GM10266 (cell line): Measurements from ENCODE around the gene ASPN.

Experiments used
- DNase-seq: peaks from one replicate; pipeline ENCODE4 v3.0.0; 2012; ENCODE audit errors: extremely low spot score
- TF ChIP-seq, protein P1 (sequence below): IDR thresholded peaks from 2 replicates; pipeline ENCODE4 v1.5.1; 2012; ENCODE audit warnings: mild to moderate bottlenecking, low read depth; ENCODE audit not compliant: control insufficient read depth, insufficient read depth; ENCODE audit errors: missing control alignments

The ASPN gene

DNA sequence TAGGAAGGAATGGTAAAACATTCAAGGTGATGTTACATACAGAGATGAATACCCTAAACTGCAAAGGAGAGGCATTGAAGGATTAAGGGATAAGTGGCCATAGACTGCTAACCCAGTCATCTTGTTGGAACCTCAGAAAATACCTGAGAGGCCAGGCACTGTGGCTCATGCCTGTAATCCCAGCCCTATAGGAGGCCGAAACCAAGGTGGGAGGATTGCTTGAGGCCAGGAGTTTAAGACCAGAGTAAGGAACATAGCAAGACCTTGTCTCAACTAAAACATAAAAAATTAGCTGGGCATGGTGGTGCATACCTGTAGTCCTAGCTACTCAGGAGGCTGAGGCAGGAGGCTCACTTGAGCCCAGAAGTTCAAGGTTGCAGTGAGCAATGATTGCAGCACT lies 42.6 kb upstream of the ASPN start:
- no peak for DNase-seq

DNA sequence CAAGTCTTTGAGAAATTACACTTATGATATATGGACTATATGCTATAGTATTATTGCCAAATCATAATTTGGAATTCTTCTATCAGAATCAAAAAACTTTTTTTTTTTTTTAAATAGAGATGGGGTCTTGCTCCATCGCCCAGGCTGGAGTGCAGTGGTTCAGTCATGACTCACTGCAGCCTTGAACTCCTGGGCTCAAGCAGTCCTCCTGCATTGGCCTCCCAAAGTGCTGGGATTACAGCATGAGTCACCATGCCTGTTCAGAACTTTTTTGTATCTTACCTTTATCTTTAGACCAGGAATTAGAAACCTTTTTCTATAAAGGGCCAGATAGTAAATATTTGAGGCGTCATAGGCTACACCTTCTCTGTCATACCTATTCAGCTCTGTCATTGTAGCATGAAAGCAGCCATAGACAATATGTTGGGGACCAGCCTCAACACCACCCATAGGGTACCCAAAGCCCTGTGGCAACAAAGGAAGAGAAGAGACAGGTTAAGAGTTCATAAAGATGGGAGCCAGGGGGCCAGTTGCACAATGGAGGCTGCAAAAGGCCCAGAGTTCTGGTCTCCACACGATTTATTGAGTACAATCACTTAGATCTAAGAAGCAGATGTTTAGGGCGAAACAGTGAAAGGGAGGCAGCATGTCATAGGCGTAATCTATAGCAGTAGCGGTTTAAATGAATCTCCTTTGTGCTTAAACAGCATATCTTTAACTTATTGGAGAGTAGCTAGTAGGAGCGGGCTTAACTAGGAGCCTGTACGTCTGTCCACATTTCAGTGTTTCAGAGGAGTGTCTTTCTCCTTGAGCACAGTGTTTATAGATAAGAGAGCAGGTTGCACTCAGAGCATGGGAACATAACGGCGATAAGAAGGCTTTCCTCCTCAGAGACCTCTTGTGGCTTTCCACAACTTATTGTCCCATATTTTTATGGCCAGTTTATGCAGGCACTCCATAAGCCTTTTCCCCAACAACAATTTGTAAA lies 41.0 kb upstream of the ASPN start:
- TF ChIP-seq, protein P1, sequence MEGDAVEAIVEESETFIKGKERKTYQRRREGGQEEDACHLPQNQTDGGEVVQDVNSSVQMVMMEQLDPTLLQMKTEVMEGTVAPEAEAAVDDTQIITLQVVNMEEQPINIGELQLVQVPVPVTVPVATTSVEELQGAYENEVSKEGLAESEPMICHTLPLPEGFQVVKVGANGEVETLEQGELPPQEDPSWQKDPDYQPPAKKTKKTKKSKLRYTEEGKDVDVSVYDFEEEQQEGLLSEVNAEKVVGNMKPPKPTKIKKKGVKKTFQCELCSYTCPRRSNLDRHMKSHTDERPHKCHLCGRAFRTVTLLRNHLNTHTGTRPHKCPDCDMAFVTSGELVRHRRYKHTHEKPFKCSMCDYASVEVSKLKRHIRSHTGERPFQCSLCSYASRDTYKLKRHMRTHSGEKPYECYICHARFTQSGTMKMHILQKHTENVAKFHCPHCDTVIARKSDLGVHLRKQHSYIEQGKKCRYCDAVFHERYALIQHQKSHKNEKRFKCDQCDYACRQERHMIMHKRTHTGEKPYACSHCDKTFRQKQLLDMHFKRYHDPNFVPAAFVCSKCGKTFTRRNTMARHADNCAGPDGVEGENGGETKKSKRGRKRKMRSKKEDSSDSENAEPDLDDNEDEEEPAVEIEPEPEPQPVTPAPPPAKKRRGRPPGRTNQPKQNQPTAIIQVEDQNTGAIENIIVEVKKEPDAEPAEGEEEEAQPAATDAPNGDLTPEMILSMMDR, result no peak
- DNase-seq, result no peak

More for the DNA sequence above, 42.6 kb upstream of the ASPN start:
- TF ChIP-seq, protein P1, result no peak

DNA sequence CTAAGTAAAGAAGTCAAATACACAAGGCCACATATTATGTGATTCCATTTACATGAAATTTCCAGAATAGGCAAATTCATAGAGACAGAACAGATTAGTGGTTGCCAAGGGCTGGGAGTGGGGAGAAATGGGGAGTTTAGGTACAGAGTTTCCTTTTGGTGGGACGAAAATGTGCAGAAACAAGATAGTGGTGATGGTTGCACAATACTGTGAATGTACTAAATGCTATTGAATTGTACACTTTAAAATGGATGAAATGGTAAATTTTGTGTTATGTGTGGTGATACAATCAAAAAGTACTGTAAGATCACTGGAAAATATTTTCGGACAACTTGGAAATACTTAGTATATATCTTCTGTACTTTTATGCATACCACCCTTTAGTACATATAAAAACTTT lies 38.5 kb upstream of the ASPN start:
- DNase-seq, result no peak
- TF ChIP-seq, protein P1, result no peak

DNA sequence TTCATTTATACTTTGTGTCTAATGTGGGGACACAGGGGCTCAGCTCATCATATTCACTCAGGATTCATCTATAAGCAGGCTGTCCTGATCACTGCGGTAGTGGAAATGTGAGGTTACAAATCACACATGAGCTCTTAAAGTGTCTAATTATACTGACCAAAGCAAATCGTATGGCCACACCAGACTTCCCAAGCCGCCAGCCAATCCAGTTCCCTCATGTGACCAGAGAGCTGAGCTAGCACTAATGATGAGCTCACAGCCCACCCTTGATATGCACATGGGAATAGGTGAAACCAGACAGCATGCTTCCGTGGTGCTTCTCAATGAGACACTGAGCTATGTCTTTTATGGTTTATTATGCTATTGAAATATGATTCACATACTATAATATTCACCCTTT lies 35.9 kb upstream of the ASPN start:
- TF ChIP-seq, protein P1, result no peak
- DNase-seq, result no peak

DNA sequence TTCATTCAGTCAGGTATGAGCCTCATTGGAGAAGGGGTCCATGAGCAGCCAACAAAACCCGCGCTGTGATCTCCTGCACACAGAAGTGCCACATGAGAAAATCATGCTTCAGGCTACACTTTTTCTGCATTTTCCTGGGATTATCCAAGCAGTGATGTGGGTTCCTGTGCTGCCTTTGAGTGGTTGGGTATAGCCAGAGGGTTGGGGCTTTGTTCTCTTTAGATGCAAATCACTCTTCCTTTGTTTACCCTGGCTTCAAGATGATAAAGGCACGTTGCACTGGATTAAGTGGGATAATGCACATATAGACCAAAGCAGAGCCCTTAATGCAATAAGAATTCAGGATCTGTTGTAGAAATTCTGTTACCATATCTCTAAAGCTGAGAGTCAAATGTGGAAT lies 34.7 kb upstream of the ASPN start:
- TF ChIP-seq, protein P1, result no peak
- no peak for DNase-seq

DNA sequence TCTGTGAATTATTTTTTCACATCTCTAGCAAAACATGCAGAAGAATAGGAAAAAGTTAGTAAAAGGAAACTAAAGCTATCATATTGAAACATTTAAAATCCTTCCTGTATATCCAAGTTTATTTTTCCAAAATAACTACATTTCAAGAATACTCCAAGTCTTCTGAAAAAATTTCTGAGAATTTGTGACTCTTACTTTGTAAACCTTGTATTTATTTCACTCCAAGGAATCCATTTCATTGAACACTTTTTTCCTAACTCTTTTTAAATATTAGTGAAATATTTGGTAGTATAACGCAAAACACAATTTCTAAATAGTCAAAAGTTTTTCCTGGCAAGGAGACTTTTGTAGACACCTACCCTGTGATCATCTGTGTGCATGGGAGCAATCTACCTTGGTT lies 34.2 kb upstream of the ASPN start:
- TF ChIP-seq, protein P1, result no peak
- no peak for DNase-seq

DNA sequence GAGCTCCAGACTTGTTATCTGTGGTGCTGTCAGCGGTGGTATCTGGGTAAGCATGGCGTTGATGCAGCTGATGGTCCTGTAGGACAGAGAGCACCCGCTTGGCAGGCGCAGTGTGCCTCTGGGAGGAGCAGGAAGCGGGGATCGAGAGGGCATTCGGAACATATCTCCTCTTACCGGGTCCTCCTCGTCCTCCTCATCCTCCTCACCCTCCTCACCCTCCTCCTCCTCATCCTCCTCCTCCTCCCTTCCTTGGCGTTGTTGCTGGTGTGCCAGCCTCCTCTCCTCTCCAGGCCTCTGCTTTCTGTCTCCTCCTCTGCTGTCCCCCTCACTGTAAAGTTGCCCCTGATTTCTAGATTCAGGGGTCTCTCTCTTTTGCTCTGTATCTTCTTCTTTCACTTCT lies 32.3 kb upstream of the ASPN start:
- TF ChIP-seq, protein P1, result no peak
- no peak for DNase-seq
